ENCODE measurements around the gene PTCH1.

- TF ChIP-seq CTCF (IDR thresholded peaks at IDR 0.05) (no peak), REST (IDR thresholded peaks at IDR 0.05; ENCODE audit: insufficient read depth in 1 of 2, low read depth in 2 of 2, low read length in 1 of 2) (no peak)
These were observed 22.1 kb downstream of the PTCH1 start for GRCh38 chr9:95494416-95495371.

Data from Panc1 (cell line).